Fibroblast of villous mesenchyme (primary cell): Measurements from ENCODE around the gene INPP4B. TPM values are rescaled to one million over a fixed set of nuclear protein-coding genes. Genes with fewer than 3 reads are reported as not detected.

ENCODE experiments used
- DNase-seq: peaks from one replicate; pipeline ENCODE4 v3.0.0-alpha.2; 2010; ENCODE audit warnings: low read depth
- H3K4me3 ChIP-seq: 2 replicates; pipeline ENCODE4 v1.5.1; 2011; ENCODE audit warnings: low read depth, mild to moderate bottlenecking, low read length
- total RNA-seq: library from RNA; depleted of rRNA; stranded (reverse); fragments of >200 nt; gene quantifications from 2 replicates; pipeline ENCODE4 v1.2.3, GENCODE V29; 2012
- TF ChIP-seq, protein P1 (sequence below): IDR thresholded peaks from 2 replicates; pipeline ENCODE4 v1.5.1; 2012; ENCODE audit warnings: low read depth, mild to moderate bottlenecking, low read length; ENCODE audit not compliant: insufficient read depth

The INPP4B gene
- total RNA-seq, 1 donor = 64.3 TPM

DNA sequence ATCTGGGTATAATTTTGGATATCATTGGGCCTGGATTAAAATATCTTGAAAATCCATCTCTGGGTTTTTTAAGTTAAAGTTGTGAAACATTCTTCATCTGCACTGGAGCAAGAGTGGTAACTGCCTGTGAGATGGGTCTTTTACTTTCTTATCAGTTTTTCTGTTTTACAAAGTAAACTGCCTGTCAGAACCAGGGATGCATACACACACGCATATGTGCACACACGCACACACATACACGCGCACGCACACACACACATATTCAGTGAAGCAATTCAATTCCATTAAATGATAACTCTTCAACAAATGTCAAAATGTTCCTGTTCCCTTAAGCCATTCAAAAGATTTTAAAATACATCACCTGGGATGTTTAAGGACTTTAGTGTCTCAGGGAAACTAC, 515.8 kb downstream of the INPP4B start:
- no peak for DNase-seq
- no peak overlapping the region for H3K4me3 ChIP-seq
- TF ChIP-seq, protein P1, sequence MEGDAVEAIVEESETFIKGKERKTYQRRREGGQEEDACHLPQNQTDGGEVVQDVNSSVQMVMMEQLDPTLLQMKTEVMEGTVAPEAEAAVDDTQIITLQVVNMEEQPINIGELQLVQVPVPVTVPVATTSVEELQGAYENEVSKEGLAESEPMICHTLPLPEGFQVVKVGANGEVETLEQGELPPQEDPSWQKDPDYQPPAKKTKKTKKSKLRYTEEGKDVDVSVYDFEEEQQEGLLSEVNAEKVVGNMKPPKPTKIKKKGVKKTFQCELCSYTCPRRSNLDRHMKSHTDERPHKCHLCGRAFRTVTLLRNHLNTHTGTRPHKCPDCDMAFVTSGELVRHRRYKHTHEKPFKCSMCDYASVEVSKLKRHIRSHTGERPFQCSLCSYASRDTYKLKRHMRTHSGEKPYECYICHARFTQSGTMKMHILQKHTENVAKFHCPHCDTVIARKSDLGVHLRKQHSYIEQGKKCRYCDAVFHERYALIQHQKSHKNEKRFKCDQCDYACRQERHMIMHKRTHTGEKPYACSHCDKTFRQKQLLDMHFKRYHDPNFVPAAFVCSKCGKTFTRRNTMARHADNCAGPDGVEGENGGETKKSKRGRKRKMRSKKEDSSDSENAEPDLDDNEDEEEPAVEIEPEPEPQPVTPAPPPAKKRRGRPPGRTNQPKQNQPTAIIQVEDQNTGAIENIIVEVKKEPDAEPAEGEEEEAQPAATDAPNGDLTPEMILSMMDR = no peak

DNA sequence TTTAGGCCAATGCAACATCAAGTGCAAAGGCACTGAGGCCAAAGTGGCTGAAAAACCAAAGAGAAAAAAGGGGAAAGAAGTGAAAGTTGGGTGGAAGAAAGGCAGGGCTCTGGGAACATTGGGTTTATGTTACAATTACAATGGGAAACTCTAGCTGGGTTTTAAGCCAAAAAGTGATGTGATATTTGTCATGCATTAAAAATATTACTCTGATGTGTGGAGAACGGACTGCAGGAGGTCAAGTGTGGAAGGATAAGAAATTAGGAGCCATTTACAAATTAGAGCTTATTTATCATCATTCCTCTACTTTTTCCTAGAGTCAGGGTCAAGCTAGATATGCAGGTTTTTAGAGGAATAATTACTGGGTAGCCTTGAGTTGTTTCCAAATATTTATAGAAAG, 516.8 kb downstream of the INPP4B start:
- no peak for DNase-seq
- TF ChIP-seq, protein P1 = no peak
- H3K4me3 ChIP-seq = no peak overlapping the region

DNA sequence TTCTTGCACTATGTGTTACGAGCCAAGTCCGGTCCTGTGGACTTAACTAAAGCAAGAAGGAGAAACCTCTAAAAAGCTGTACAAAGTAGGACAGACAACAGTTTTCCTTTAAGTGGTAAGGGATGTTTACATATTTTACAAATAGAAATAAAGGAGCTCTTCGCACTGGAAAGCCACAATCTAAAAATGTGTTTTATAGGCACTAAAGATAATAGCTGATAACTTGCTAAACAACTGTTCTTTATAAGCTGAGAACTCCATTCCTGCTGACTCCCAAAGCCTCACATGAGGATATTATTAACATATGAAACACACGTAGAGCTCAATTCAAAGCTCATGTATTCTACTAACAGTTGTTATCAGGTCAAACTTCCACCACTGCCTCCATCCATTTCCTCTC, 519.9 kb downstream of the INPP4B start:
- DNase-seq = peak; percentile 84
- no peak overlapping the region for H3K4me3 ChIP-seq
- TF ChIP-seq, protein P1 = no peak

DNA sequence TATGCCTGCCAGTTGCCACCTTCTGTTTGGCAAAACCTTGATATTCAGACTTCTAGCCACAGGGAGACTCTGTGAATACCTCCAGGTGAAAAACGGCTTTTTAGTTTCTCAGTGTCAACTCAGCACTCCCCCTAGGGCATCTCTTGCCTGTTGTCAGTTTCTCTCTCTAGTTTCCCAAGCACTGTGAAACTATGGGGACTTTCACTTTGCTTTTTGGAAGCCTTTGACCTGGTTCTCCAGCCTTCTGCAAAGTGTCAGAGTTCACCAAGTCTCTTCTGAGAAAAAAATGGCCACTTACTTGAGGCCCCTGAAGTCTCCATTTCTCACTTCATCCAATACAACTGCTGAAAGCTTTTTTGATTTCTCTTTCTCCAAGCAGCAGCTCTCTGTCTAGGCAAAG, 521.5 kb downstream of the INPP4B start:
- DNase-seq = no peak

DNA sequence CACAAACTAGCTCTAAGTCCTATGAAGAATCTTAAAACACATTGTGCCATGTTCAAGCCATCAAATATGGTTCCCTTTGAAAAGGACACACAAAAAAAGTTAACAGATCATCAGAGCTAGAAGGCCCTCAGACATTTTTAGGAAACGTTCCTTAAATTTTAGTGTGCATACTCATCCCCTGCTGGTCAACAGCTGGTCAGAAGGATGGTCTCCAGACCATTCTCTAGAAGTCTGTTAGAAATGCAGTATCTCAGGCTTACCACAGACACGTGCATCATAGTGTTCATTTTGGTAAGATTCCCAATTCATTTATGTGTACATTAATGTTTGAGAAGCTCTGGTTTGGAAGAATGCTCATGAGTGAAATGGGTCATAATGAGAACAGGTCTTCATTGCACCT, 523.1 kb downstream of the INPP4B start:
- H3K4me3 ChIP-seq = no peak overlapping the region
- DNase-seq = no peak
- TF ChIP-seq, protein P1 = no peak

More for the DNA sequence above, 521.5 kb downstream of the INPP4B start:
- H3K4me3 ChIP-seq = no peak overlapping the region
- TF ChIP-seq, protein P1 = no peak

DNA sequence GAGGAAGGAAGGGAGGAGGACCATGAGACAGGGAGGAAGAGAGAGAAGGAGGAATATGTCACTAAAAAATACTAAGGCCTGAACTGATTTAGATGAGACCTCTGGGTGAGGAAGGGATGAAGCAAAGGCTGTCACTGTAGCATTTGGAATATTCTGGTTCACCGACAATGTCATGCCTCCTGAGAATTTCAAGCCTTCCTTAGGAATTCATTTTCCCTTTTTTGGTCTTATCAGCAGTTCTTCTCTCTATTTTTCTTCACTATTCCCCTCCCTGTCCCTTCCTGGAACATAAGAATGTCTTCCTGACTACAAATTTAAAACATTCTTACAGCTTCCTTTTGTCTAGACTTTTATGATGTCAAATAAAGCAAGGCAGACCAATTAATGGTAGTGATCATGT, 527.8 kb downstream of the INPP4B start:
- no peak for DNase-seq
- TF ChIP-seq, protein P1 = no peak
- H3K4me3 ChIP-seq = no peak overlapping the region

DNA sequence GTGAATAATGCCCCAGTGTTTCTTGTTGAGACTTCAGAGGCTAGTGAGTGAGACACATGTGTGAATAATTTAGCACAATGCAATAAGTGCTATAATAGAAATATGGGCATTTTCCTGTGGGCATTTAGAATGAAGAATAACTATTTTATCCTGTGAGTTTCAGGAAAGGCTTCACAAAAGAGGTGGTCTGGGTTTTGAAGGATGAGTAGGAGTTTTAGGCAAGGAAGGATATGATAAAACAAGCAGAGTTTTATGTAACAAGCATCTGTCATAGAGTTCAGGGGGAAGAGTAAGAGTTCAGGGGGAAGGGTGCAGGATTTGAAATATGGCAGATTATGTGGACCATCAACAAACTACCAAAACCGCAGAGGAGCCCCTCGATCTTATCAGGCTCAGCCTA, 529.2 kb downstream of the INPP4B start:
- no peak for DNase-seq
- TF ChIP-seq, protein P1 = no peak

More for the DNA sequence above, 529.2 kb downstream of the INPP4B start:
- H3K4me3 ChIP-seq = no peak overlapping the region
